ENCODE measurements around the gene PLAAT4.

- no peak for TF ChIP-seq CTCF (IDR thresholded peaks at IDR 0.05; ENCODE audit: low read depth, low read length)
- TF ChIP-seq POLR2A (IDR thresholded peaks at IDR 0.05; ENCODE audit: extremely low read depth, insufficient read length): no peak
- no peak for TF ChIP-seq MAX (IDR thresholded peaks at IDR 0.05; ENCODE audit: low read depth, low read length)
- no peak for TF ChIP-seq MYC (IDR thresholded peaks at IDR 0.05; ENCODE audit: low read depth, low read length)
These were observed 36.7 kb upstream of the PLAAT4 start for GRCh38 chr11:63499874-63500273.
